Activated T-cell treated with anti-CD3 and anti-CD28 coated beads, Interleukin-2, amount 50 U/mL, for 4 hours (primary cell): ENCODE data around the gene C4A. TPM values are rescaled to one million over a fixed set of nuclear protein-coding genes. Genes with fewer than 3 reads are reported as not detected.
"Not testable (repeated sequence)": the region's sequence is repeated elsewhere in the genome, so short reads cannot be mapped to it uniquely, and the experiment has no call there.

Source experiments
- ATAC-seq, 2 donors: fragments of 200-7000 bp; cut with Tn5 transposase; one replicate each; pipeline ENCODE4 v1.10.0; 2021
- DNase-seq: peaks from one replicate; pipeline ENCODE4 v3.0.0-alpha.2; 2020
- H3K27me3 Mint-ChIP-seq: one replicate; pipeline ENCODE4 v1.8.0; 2021; ENCODE audit warnings: low read depth, mixed read lengths
- H3K36me3 Mint-ChIP-seq: one replicate; pipeline ENCODE4 v1.8.0; 2022; ENCODE audit warnings: mixed read lengths; ENCODE audit not compliant: insufficient read depth
- H3K4me1 Mint-ChIP-seq: one replicate; pipeline ENCODE4 v1.8.0; 2021; ENCODE audit warnings: low read depth, mixed read lengths
- H3K4me3 Mint-ChIP-seq: one replicate; pipeline ENCODE4 v1.8.0; 2021; ENCODE audit warnings: mild to moderate bottlenecking, moderate library complexity, mixed read lengths
- H3K9me3 Mint-ChIP-seq: one replicate; pipeline ENCODE4 v1.8.0; 2021; ENCODE audit warnings: mixed read lengths
- total RNA-seq, 3 donors: library from RNA; stranded (reverse); gene quantifications; one replicate each; pipeline ENCODE4 v1.2.1, GENCODE V29; 2021

The C4A gene
- total RNA-seq, 3 donors from 2014 or later, result 4.3 to 5.9 (median 5.3) TPM

DNA sequence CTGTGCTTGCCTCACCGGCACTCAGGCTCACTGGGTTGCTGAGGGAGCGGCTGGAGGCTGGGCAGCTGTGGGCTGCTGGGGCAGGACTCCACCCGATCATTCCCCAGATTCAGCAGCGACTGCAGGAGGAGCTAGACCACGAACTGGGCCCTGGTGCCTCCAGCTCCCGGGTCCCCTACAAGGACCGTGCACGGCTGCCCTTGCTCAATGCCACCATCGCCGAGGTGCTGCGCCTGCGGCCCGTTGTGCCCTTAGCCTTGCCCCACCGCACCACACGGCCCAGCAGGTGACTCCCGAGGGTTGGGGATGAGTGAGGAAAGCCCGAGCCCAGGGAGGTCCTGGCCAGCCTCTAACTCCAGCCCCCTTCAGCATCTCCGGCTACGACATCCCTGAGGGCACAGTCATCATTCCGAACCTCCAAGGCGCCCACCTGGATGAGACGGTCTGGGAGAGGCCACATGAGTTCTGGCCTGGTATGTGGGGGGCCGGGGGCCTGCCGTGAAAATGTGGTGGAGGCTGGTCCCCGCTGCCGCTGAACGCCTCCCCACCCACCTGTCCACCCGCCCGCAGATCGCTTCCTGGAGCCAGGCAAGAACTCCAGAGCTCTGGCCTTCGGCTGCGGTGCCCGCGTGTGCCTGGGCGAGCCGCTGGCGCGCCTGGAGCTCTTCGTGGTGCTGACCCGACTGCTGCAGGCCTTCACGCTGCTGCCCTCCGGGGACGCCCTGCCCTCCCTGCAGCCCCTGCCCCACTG, 58.6 kb downstream of the C4A start:
- H3K27me3 Mint-ChIP-seq, H3K4me3 Mint-ChIP-seq, H3K36me3 Mint-ChIP-seq, H3K4me1 Mint-ChIP-seq, H3K9me3 Mint-ChIP-seq, DNase-seq, ATAC-seq: not testable (repeated sequence)

DNA sequence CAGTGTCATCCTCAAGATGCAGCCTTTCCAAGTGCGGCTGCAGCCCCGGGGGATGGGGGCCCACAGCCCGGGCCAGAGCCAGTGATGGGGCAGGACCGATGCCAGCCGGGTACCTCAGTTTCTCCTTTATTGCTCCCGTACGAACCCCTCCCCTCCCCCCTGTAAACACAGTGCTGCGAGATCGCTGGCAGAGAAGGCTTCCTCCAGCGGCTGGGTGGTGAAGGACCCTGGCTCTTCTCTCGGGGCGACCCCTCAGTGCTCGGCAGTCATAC, 59.1 kb downstream of the C4A start:
- H3K36me3 Mint-ChIP-seq, H3K4me3 Mint-ChIP-seq, ATAC-seq, H3K9me3 Mint-ChIP-seq, H3K4me1 Mint-ChIP-seq, DNase-seq, H3K27me3 Mint-ChIP-seq: not testable (repeated sequence)

DNA sequence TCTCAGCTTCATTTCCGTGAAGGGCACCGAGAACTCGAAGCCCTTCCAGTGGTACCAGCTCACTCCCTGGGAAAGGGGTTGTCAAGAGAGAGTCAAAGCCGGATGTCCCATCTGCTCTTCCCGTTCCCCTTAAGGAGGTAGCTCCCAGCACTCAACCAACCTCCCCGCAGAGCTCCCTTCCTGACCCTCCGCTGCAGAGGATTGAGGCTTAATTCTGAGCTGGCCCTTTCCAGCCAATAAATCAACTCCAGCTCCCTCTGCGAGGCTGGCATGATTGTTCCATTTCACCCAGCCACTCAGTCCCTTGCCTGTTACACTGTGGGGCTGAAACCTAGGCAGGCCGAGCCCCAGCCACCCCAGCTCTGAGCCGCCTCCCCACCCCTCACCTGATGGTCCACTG, 59.5 kb downstream of the C4A start:
- not testable (repeated sequence) for H3K36me3 Mint-ChIP-seq, ATAC-seq, DNase-seq, H3K4me3 Mint-ChIP-seq, H3K27me3 Mint-ChIP-seq, H3K4me1 Mint-ChIP-seq, H3K9me3 Mint-ChIP-seq

DNA sequence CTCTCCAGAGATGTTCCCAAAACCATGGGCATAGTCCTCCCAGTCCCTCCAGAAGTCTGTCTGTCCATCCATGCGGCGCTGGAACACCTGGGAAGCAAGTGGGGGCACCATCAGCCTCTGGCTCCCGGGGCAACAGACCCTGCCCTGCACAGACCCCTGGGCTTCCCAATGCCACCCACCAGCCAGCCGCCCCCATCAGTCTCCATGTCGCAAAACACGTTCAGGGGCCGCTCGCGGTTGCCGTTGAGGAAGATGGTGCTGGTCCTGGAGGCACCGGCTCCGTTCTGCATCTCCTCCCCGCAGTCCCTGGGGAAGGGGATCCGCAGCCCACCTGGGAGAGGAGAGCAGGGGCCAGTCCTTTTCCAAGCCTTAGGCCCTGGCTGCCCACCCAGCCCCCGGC, 60.4 kb downstream of the C4A start:
- DNase-seq, H3K4me1 Mint-ChIP-seq, H3K9me3 Mint-ChIP-seq, H3K27me3 Mint-ChIP-seq, H3K4me3 Mint-ChIP-seq, ATAC-seq, H3K36me3 Mint-ChIP-seq: not testable (repeated sequence)

- H3K36me3 Mint-ChIP-seq, H3K27me3 Mint-ChIP-seq, H3K4me1 Mint-ChIP-seq, H3K9me3 Mint-ChIP-seq, H3K4me3 Mint-ChIP-seq, ATAC-seq, DNase-seq: not testable (repeated sequence)
Measured at GRCh38 chr6:32043589-32044380, 61.9 kb downstream of the C4A start.

- H3K4me3 Mint-ChIP-seq, result not testable (repeated sequence)
Measured at GRCh38 chr6:32044916-32045315, 63.1 kb downstream of the C4A start.

DNA sequence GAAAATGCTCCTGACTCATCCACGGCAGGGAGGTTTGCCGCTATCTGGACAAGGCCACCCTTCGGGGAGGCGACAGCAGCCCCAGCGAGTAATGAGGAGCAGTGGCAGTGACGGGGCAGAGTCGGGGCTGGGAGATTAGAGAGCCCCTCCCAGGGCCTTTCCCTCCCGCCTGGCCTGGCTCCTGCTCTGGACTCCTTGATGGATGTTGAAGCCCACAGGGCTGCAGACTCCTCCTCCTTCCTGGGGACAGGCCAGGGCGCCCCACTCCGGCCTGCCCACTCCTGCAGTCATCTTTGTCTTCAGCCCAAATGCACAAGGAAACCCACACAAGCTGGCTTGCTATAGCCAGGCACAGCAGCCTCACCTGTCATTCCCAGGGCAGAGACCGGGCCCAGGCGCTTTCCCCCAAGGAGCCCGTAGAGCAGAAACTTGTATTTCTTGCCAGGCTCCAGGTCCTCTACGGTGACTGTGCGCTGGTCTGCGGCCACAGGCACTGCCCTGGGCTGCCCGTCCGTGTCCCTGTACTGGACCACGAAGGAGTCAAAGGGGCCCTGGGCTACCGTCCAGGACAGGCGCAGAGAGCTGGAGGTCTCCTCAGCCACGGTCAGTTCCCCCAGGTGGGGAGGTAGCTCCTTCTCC, 64.1 kb downstream of the C4A start:
- Mint-ChIP-seq H3K4me1 (no peaks in the 10 kb centered on the region), H3K36me3 (no peaks in the 10 kb centered on the region), H3K27me3 (no peaks in the 10 kb centered on the region), H3K4me3 (no peak overlapping the region), H3K9me3 (no peaks in the 10 kb centered on the region)
- no peak for DNase-seq
- no peak for ATAC-seq

More at GRCh38 chr6:32044916-32045315, 63.1 kb downstream of the C4A start:
- not testable (repeated sequence) for H3K4me1 Mint-ChIP-seq, H3K9me3 Mint-ChIP-seq, ATAC-seq, H3K36me3 Mint-ChIP-seq, DNase-seq, H3K27me3 Mint-ChIP-seq

DNA sequence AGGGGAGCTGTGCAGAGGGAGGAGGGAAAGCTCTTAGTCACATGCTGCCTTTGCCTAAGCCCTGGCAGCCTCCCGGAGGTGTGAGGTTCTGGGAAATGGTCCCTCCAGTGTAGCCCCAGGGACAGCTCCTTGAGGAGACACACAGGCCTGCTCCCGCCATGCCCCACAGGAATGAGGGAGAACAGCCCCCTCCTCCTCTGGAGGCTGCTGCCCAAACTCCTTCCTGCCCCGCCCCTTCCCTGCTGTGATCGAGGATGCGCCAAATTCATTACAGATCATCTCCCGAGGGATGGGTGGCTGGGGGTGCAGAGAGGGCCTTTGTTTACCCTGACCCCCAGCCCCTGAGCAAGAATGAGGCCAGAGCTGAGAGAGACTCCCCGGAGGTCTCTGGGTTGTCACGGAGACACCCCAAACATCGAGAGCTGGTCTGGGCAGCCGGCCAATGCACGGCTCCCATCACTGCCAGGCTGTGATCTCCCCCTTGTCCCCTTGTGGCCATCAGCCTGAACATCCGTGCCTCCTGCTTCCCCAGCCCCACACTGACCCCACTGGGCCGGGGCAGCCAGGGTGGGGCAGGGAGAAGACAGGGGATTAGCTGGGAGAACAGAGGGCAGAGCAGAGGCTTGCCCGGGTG, 64.7 kb downstream of the C4A start:
- ATAC-seq, result no peak
- Mint-ChIP-seq H3K9me3 (no peaks in the 10 kb centered on the region), H3K36me3 (no peaks in the 10 kb centered on the region), H3K27me3 (no peaks in the 10 kb centered on the region), H3K4me1 (no peaks in the 10 kb centered on the region), H3K4me3 (no peak overlapping the region)
- DNase-seq, result no peak

DNA sequence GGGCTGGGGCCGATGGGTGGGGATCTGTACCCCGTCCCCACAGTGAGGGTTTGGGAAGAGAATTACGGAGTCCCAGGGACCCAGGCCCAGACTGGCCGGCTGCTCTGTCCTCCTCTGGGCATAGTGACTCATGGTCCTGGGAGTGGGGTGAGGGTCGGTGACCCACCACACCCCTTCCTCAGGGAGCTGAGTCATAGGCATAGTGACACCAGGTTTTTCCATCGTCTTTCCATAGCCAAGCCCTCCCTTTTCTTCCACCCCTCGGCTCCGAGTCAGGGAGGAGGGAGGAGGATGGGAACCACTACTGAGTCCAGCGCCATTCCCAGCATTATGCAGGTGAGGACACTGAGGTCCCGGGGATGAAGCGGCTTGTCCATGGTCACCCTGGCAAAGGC, 65.2 kb downstream of the C4A start:
- no peaks in the 10 kb centered on the region for H3K36me3 Mint-ChIP-seq
- no peak overlapping the region for H3K4me3 Mint-ChIP-seq
- H3K27me3 Mint-ChIP-seq, result no peaks in the 10 kb centered on the region
- H3K9me3 Mint-ChIP-seq, result no peaks in the 10 kb centered on the region
- ATAC-seq (no peak), DNase-seq (no peak)
- H3K4me1 Mint-ChIP-seq, result no peaks in the 10 kb centered on the region

DNA sequence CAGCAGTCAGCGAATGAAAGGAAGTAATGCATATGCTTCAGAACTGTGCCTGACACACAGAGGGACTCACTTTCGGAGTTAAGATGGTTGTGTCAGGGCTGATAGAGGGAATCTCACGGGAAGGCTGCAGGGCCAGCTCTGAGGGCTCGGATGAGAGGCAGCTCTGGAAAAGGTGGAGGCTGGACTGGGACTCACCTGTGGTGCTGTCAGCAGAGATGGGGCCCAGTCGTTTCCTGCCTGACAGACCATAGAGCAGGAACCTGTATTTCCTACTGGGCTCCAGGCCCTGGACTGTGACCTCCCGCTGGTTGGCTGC, 65.6 kb downstream of the C4A start:
- no peaks in the 10 kb centered on the region for H3K27me3 Mint-ChIP-seq
- H3K4me3 Mint-ChIP-seq, result no peak overlapping the region
- no peak for DNase-seq
- no peaks in the 10 kb centered on the region for H3K4me1 Mint-ChIP-seq
- H3K9me3 Mint-ChIP-seq, result no peaks in the 10 kb centered on the region
- ATAC-seq, result no peak
- H3K36me3 Mint-ChIP-seq, result no peaks in the 10 kb centered on the region

- no peak overlapping the region for H3K4me3 Mint-ChIP-seq
- no peaks in the 10 kb centered on the region for H3K27me3 Mint-ChIP-seq
- H3K9me3 Mint-ChIP-seq, result no peaks in the 10 kb centered on the region
- ATAC-seq (peak; percentile 77 to 85), DNase-seq (peak; percentile 65)
- H3K4me1 Mint-ChIP-seq, result no peaks in the 10 kb centered on the region
- no peaks in the 10 kb centered on the region for H3K36me3 Mint-ChIP-seq
Measured at GRCh38 chr6:32047855-32048766, 66.3 kb downstream of the C4A start.

DNA sequence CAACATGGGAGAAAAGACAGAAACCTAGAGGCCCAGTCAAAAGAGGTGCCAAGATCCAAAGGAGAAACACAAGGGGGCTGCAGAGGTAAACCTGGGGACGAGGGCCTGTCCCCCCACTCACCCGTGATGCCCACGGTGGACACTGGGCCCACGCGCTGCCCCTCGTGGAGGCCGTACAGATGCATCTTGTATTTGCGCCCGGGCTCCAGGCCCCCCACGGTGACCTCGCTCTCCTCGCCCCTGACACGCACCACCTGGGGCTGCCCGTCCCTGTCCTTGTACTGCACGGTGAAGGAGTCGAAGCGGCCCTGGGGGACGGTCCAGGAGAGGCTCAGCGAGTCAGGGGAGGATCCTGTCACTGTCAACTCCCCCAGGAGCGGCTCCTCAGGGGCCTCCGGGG, 67.3 kb downstream of the C4A start:
- not testable (repeated sequence) for DNase-seq, ATAC-seq, H3K9me3 Mint-ChIP-seq, H3K4me1 Mint-ChIP-seq, H3K36me3 Mint-ChIP-seq, H3K27me3 Mint-ChIP-seq, H3K4me3 Mint-ChIP-seq

DNA sequence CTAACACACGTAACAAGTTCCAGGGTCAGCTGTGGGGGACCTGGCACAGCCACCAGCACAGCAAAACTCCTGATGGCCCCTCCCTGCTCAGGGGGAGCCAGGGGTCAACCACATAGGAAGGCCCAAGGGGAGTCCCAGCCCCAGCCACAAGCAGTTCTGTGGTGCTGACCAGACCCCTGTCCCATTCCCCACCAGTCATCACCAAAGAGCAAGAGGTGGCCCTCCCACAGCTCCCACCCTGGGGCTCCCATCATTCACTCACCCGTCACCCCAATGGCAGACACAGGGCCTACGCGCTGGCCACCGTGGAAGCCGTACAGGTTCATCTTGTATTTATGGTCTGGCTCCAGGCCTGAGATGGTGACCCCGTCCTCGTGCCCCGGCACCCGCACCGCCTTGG, 67.9 kb downstream of the C4A start:
- not testable (repeated sequence) for DNase-seq, H3K36me3 Mint-ChIP-seq, ATAC-seq, H3K4me1 Mint-ChIP-seq, H3K4me3 Mint-ChIP-seq, H3K9me3 Mint-ChIP-seq, H3K27me3 Mint-ChIP-seq

DNA sequence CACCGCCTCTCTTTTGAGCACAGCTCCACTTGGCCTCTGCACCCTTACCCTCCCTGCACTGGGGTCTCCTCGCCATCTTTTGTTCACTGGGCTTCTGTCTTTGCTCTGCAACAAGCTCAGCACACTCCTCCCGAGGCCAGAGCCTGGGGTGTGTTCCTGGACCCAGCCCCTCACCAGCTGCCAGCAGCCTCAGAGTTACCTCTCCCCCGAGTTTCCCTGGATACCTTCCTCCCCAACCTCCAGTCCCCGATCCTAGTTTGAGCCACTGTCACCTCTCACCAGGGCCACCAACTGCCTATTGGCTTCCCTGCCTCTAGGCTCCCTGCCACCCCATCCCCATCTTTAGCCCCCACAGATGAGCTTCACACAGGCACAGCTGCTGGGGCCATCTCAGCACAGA, 68.7 kb downstream of the C4A start:
- Mint-ChIP-seq H3K27me3 (no peaks in the 10 kb centered on the region), H3K36me3 (no peaks in the 10 kb centered on the region), H3K4me3 (no peak overlapping the region), H3K4me1 (no peaks in the 10 kb centered on the region), H3K9me3 (no peaks in the 10 kb centered on the region)
- DNase-seq (no peak), ATAC-seq (no peak)
